DOHH2 (cell line): Measurements from ENCODE around the gene DIP2C.

Experiments
- EZH2phosphoT487 ChIP-seq: fragments of 200-600 bp; sonication (generic); IDR thresholded peaks from 2 replicates; pipeline ENCODE4 v1.6.1; 2017; ENCODE audit warnings: borderline replicate concordance, mild to moderate bottlenecking, antibody characterized with exemption, low read length, moderate library complexity, mixed read lengths
- TF ChIP-seq, protein P1 (sequence below): fragments of 200-600 bp; sonication (generic); IDR thresholded peaks from one replicate; pipeline ENCODE4 v1.5.1; 2014; ENCODE audit warnings: antibody characterized with exemption, mild to moderate bottlenecking, low read depth, low read length; ENCODE audit not compliant: poor library complexity, severe bottlenecking

GRCh38 chr10:551373-552252 lies 137.9 kb downstream of the DIP2C start:
- TF ChIP-seq, protein P1, sequence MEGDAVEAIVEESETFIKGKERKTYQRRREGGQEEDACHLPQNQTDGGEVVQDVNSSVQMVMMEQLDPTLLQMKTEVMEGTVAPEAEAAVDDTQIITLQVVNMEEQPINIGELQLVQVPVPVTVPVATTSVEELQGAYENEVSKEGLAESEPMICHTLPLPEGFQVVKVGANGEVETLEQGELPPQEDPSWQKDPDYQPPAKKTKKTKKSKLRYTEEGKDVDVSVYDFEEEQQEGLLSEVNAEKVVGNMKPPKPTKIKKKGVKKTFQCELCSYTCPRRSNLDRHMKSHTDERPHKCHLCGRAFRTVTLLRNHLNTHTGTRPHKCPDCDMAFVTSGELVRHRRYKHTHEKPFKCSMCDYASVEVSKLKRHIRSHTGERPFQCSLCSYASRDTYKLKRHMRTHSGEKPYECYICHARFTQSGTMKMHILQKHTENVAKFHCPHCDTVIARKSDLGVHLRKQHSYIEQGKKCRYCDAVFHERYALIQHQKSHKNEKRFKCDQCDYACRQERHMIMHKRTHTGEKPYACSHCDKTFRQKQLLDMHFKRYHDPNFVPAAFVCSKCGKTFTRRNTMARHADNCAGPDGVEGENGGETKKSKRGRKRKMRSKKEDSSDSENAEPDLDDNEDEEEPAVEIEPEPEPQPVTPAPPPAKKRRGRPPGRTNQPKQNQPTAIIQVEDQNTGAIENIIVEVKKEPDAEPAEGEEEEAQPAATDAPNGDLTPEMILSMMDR, result no peak
- TF ChIP-seq EZH2phosphoT487, result no peak
